IMR-90 (cell line): ENCODE measurements around the gene AMIGO1. TPM values are rescaled to one million over a fixed set of nuclear protein-coding genes. Genes with fewer than 3 reads are reported as not detected.

Experiments used
- ATAC-seq: fragments of 200-7000 bp; cut with Tn5 transposase; 2 replicates; pipeline ENCODE4 v1.9.1; 2020; ENCODE audit warnings: low read depth, mild to moderate bottlenecking, moderate library complexity
- BruUV-seq: library from RNA; stranded (reverse); fragments of 400-500 nt; replicated peaks from 2 replicates; lab custom pipeline; 2021; lab: Mats Ljungman, UMichigan
- CTCF ChIA-PET: fragments of 300-600 bp; formaldehyde crosslinking; extraction: SDS; loops from one replicate; lab custom pipeline; 2021; ENCODE audit warnings: antibody characterized with exemption; lab: Yijun Ruan, JAX
- POLR2A ChIA-PET: fragments of 300-600 bp; sonication (Branson Sonifier 250); formaldehyde crosslinking; loops from one replicate; lab custom pipeline; 2022; ENCODE audit warnings: antibody characterized with exemption; ENCODE audit not compliant: unreplicated experiment; lab: Charles Lee
- DNase-seq: peaks from one replicate; pipeline ENCODE4 v3.0.0; 2013
- H2AFZ ChIP-seq: replicated peaks from 2 replicates; pipeline ENCODE3; 2013; ENCODE audit warnings: low read length, mild to moderate bottlenecking; ENCODE audit not compliant: poor library complexity
- H2AK5ac ChIP-seq: 2 replicates; pipeline ENCODE4 v1.6.1; 2013; ENCODE audit warnings: low read depth, low read length, inconsistent platforms
- H2AK9ac ChIP-seq: replicated peaks from 2 replicates; pipeline ENCODE3; 2013; ENCODE audit warnings: mild to moderate bottlenecking, low read depth, low read length, moderate library complexity; ENCODE audit not compliant: poor library complexity
- H2BK120ac ChIP-seq: 2 replicates; pipeline ENCODE4 v1.6.1; 2013; ENCODE audit warnings: low read depth, low read length, inconsistent platforms
- H2BK15ac ChIP-seq: 3 replicates; pipeline ENCODE4 v1.6.1; 2013; ENCODE audit warnings: low read depth, low read length, inconsistent platforms
- H2BK20ac ChIP-seq: 2 replicates; pipeline ENCODE4 v1.6.1; 2013; ENCODE audit warnings: low read depth, mild to moderate bottlenecking, inconsistent platforms, low read length, moderate library complexity
- H2BK5ac ChIP-seq: 2 replicates; pipeline ENCODE4 v1.6.1; 2013; ENCODE audit warnings: mild to moderate bottlenecking, low read depth, low read length, inconsistent platforms; ENCODE audit not compliant: poor library complexity, severe bottlenecking
- H3K14ac ChIP-seq: replicated peaks from 2 replicates; pipeline ENCODE4 v1.6.1; 2013; ENCODE audit warnings: low read depth, low read length, inconsistent platforms
- H3K18ac ChIP-seq: 2 replicates; pipeline ENCODE4 v1.6.1; 2013; ENCODE audit warnings: low read depth, low read length, control low read depth
- H3K23ac ChIP-seq: 2 replicates; pipeline ENCODE4 v1.6.1; 2013; ENCODE audit warnings: low read depth, low read length, inconsistent platforms
- H3K27ac ChIP-seq: 2 replicates; pipeline ENCODE4 v1.5.1; 2013; ENCODE audit warnings: mild to moderate bottlenecking, control low read depth, low read length; ENCODE audit not compliant: insufficient read depth
- H3K27me3 ChIP-seq: 2 replicates; pipeline ENCODE4 v1.6.1; 2013; ENCODE audit warnings: low read length; ENCODE audit not compliant: control insufficient read depth, insufficient read depth
- H3K36me3 ChIP-seq: 2 replicates; pipeline ENCODE4 v1.6.1; 2013; ENCODE audit warnings: low read length, mixed read lengths; ENCODE audit not compliant: control insufficient read depth, insufficient read depth
- H3K4ac ChIP-seq: 2 replicates; pipeline ENCODE4 v1.6.1; 2013; ENCODE audit warnings: low read depth, low read length, inconsistent platforms
- H3K4me1 ChIP-seq: 2 replicates; pipeline ENCODE4 v1.6.1; 2013; ENCODE audit warnings: low read length, mixed read lengths; ENCODE audit not compliant: control insufficient read depth, insufficient read depth
- H3K4me2 ChIP-seq: 2 replicates; pipeline ENCODE4 v1.6.1; 2013; ENCODE audit warnings: low read depth, mild to moderate bottlenecking, control low read depth, low read length, moderate library complexity
- H3K4me3 ChIP-seq: 2 replicates; pipeline ENCODE4 v1.5.1; 2013; ENCODE audit warnings: low read depth, mild to moderate bottlenecking, control low read depth, low read length, moderate library complexity; ENCODE audit not compliant: insufficient read depth
- H3K56ac ChIP-seq: 2 replicates; pipeline ENCODE4 v1.6.1; 2013; ENCODE audit warnings: low read length, inconsistent platforms; ENCODE audit not compliant: insufficient read depth; ENCODE audit errors: extremely low read depth
- H3K79me1 ChIP-seq, 2 experiments: 2 replicates each; pipeline ENCODE4 v1.6.1; 2013; ENCODE audit warnings: low read length in 2 of 2, inconsistent platforms in 1 of 2, low read depth in 1 of 2
- H3K9ac ChIP-seq: 2 replicates; pipeline ENCODE4 v1.6.1; 2013; ENCODE audit warnings: low read depth, low read length, control low read depth
- H3K9me1 ChIP-seq: 2 replicates; pipeline ENCODE4 v1.6.1; 2013; ENCODE audit warnings: low read length, inconsistent platforms; ENCODE audit not compliant: insufficient read depth
- H3K9me3 ChIP-seq: 2 replicates; pipeline ENCODE4 v1.6.1; 2013; ENCODE audit warnings: low read length; ENCODE audit not compliant: control insufficient read depth, insufficient read depth
- H4K20me1 ChIP-seq: 2 replicates; pipeline ENCODE4 v1.6.1; 2013; ENCODE audit warnings: low read length, inconsistent platforms; ENCODE audit not compliant: insufficient read depth
- H4K5ac ChIP-seq: 2 replicates; pipeline ENCODE4 v1.6.1; 2013; ENCODE audit warnings: mild to moderate bottlenecking, low read depth, low read length, control low read depth
- H4K8ac ChIP-seq, 2 experiments: 2 replicates each; pipeline ENCODE4 v1.6.1; 2013; ENCODE audit warnings: low read depth in 2 of 2, low read length in 2 of 2, control low read depth in 1 of 2, inconsistent platforms in 1 of 2
- H4K91ac ChIP-seq: 2 replicates; pipeline ENCODE4 v1.6.1; 2013; ENCODE audit warnings: low read depth, low read length, inconsistent platforms; ENCODE audit not compliant: insufficient read depth
- BHLHE40 ChIP-seq: fragments of 150-350 bp; IDR thresholded peaks from 2 replicates; pipeline ENCODE4 v1.6.1; 2016; ENCODE audit warnings: mild to moderate bottlenecking, low read depth, low read length
- CTCF ChIP-seq: conservative IDR thresholded peaks from 2 replicates; pipeline ENCODE4 v1.5.1; 2012; ENCODE audit warnings: mild to moderate bottlenecking, low read depth, low read length, improper control_type of control experiment
- FOS ChIP-seq: fragments of 150-350 bp; IDR thresholded peaks from 2 replicates; pipeline ENCODE4 v1.6.1; 2016; ENCODE audit warnings: low read depth, low read length
- MXI1 ChIP-seq: IDR thresholded peaks from 2 replicates; pipeline ENCODE4 v1.6.1; 2012; ENCODE audit warnings: low read depth, mild to moderate bottlenecking, low read length, moderate library complexity, borderline replicate concordance
- POLR2A ChIP-seq: IDR thresholded peaks from 2 replicates; pipeline ENCODE4 v1.6.1; 2012; ENCODE audit warnings: mild to moderate bottlenecking, low read depth, low read length
- RAD21 ChIP-seq: IDR thresholded peaks from 2 replicates; pipeline ENCODE4 v1.6.1; 2012; ENCODE audit warnings: low read length, improper control_type of control experiment
- RCOR1 ChIP-seq: IDR thresholded peaks from 2 replicates; pipeline ENCODE4 v1.6.1; 2012; ENCODE audit warnings: mild to moderate bottlenecking, low read length, improper control_type of control experiment; ENCODE audit not compliant: insufficient replicate concordance
- SMC3 ChIP-seq: fragments of 150-350 bp; IDR thresholded peaks from 2 replicates; pipeline ENCODE4 v1.6.1; 2016; ENCODE audit warnings: low read depth, mild to moderate bottlenecking, antibody characterized with exemption, low read length, moderate library complexity
- WGBS, 2 experiments: methylation state at CpG; one replicate each; pipeline versions ENCODE4 v1.1.5 to v1.1.7; 2013; ENCODE audit warnings: missing lambda C conversion rate in 2 of 2; ENCODE audit not compliant: insufficient read length in 1 of 2; ENCODE audit errors: extremely low coverage in 2 of 2; 5-methylcytosine and 5-hydroxymethylcytosine counted together
- dilution Hi-C: fragments of 300-500 bp; cut with HindIII; formaldehyde crosslinking; loops from one replicate; pipeline ENCODE4 v1.14.3; 2018; ENCODE audit warnings: low sequenced_read_pairs; ENCODE audit not compliant: unreplicated experiment
- in situ Hi-C: fragments of 300-500 bp; cut with MboI; formaldehyde crosslinking; loops from 3 replicates; pipeline ENCODE4 v1.14.3; 2019; ENCODE audit warnings: low sequenced_read_pairs, inconsistent platforms, mixed read lengths
- intact Hi-C: fragments of 100-400 bp; cut with micrococcal nuclease; formaldehyde crosslinking; loops from 2 replicates; pipeline ENCODE4 v1.10.0; 2022
- polyA plus RNA-seq, 3 experiments: library from polyadenylated mRNA; depleted of rRNA; stranded (reverse); fragments of >200 nt; gene quantifications; 2 replicates each; pipeline ENCODE4 v1.2.3, GENCODE V29; 2012; ENCODE audit warnings: low replicate concordance in 1 of 3
- total RNA-seq: library from RNA; depleted of rRNA; stranded (reverse); fragments of >200 nt; gene quantifications from 2 replicates; pipeline ENCODE4 v1.2.3, GENCODE V29; 2012
- TF ChIP-seq, protein P1 (sequence below): fragments of 150-350 bp; IDR thresholded peaks from 2 replicates; pipeline ENCODE4 v1.6.1; 2017; ENCODE audit warnings: mild to moderate bottlenecking, antibody characterized with exemption, low read length, low read depth

AMIGO1 gene
- total and polyA plus RNA-seq, 2 of the 4 experiments (the other 2 are of a cell fraction): 1.5 to 1.6 TPM

DNA sequence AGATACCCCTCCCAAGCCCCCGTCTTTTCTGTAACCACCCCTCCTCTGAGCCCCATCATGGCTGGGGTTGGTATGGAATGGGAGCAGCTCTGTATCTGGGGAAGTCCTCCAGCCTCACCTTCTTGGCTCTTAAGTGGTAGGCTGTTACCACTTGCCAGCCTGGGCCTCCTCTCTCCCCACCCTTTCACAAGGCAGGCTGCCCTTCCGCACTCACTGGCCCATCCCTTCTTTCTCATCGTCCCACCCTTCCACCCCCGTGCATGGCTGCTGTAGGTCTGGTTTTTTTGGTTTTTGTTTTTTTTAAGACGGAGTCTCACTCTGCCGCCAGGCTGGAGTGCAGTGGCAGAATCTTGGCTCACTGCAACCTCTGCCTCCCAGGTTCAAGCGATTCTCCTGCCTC is 10.4 kb downstream of the AMIGO1 start:
- Histone ChIP-seq H4K8ac (no peak overlapping the region), H3K27ac (peak overlapping the region; percentile 14; the same call in 1 of the 2 replicates), H3K4ac (peak overlapping the region; percentile 18; the same call in 1 of the 2 replicates), H3K9me1 (peaks cover 24% of the 10 kb centered on the region), H3K4me2 (no peak overlapping the region), H3K36me3 (peaks cover 13% of the 10 kb centered on the region), H2AK5ac (no peak overlapping the region), H2BK15ac (no peak overlapping the region), H4K91ac (no peak overlapping the region), H2BK120ac (no peak overlapping the region), H3K56ac (no peak overlapping the region), H3K9me3 (no peaks in the 10 kb centered on the region), H2BK20ac (no peak overlapping the region; the same call in 1 of the 2 replicates), H2AFZ (peak overlapping the region; percentile 44), H3K23ac (no peak overlapping the region), H4K5ac (no peak overlapping the region; the same call in 1 of the 2 replicates), H3K14ac (no peak overlapping the region), H3K9ac (no peak overlapping the region), H3K18ac (no peak overlapping the region), H3K4me1 (peaks cover 29% of the 10 kb centered on the region), H3K79me1 (peaks cover 15 to 59% of the 10 kb centered on the region in 2 experiments), H3K27me3 (no peaks in the 10 kb centered on the region), H3K4me3 (no peak overlapping the region), H2BK5ac (no peak overlapping the region), H4K20me1 (peaks cover 13% of the 10 kb centered on the region; the same call in 1 of the 2 replicates), H2AK9ac (peak overlapping the region; percentile 46)
- no peak for TF ChIP-seq RAD21
- no peak for TF ChIP-seq BHLHE40
- TF ChIP-seq, protein P1, sequence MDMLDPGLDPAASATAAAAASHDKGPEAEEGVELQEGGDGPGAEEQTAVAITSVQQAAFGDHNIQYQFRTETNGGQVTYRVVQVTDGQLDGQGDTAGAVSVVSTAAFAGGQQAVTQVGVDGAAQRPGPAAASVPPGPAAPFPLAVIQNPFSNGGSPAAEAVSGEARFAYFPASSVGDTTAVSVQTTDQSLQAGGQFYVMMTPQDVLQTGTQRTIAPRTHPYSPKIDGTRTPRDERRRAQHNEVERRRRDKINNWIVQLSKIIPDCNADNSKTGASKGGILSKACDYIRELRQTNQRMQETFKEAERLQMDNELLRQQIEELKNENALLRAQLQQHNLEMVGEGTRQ: no peak
- TF ChIP-seq FOS: no peak
- TF ChIP-seq MXI1: no peak
- no peak for TF ChIP-seq SMC3
- TF ChIP-seq POLR2A: no peak
- no peak for TF ChIP-seq CTCF
- no peak for TF ChIP-seq RCOR1
- WGBS, 2 experiments: no CpG with 5 or more reads among the region's 7 CpGs
- dilution Hi-C loops: no loop called here
- no TSS peak for BruUV-seq
- no peak for ATAC-seq
- CTCF ChIA-PET: interaction anchor here (0.5 to 5.1 kb wide), 10 partner anchors 8 to 548 kb away, joined by 3 to 51 read pairs (median 4); partner anchors contain the start of gene AMIGO1
- DNase-seq: no peak
- intact Hi-C loops: no loop called here
- in situ Hi-C loops: loop anchor here (5.0 kb wide), 1 partner anchor 33 kb away; no protein-coding TSS in a partner anchor
- POLR2A ChIA-PET: no interaction called here
